ENCODE measurements around the gene ACSL4. TPM values are rescaled to one million over a fixed set of nuclear protein-coding genes. Genes with fewer than 3 reads are reported as not detected.
A peak's percentile ranks its signal among the peaks of the same experiment; 100 is the strongest.

Gene ACSL4
- total and polyA plus RNA-seq, 9 of the 15 experiments (the other 6 are each of a cell fraction or from before 2014, with no cell fraction given) = 9.8 to 35.1 (median 25.5) TPM

GRCh38 chrX:109622270-109622669 lies 110.8 kb downstream of the ACSL4 start:
- peak; percentile 39; the same call in 1 of the 2 replicates for TF ChIP-seq NFIC (IDR thresholded peaks at IDR 0.05)
- no peak for TF ChIP-seq RB1 (IDR thresholded peaks at IDR 0.05; ENCODE audit: low read depth)
- no peak overlapping the region for H2AFZ ChIP-seq (ENCODE audit: low read depth, low read length)
- in situ Hi-C loops (cut with MboI) (no loop called here), intact Hi-C loops (cut with micrococcal nuclease) (no loop called here)
- BruUV-seq (replicated peaks) = no TSS peak
- no peak overlapping the region for H3K27ac ChIP-seq (ENCODE audit: extremely low read depth, low read depth, low read length)
- no peak overlapping the region for H3K4me3 ChIP-seq
- no peaks in the 10 kb centered on the region for H3K36me3 ChIP-seq (ENCODE audit: control insufficient read depth, insufficient read depth, low read length)
- DNase-seq (ENCODE audit: extremely low read depth in 1 of 4, low spot score in 3 of 4) = peak in 1 of 4 experiments; percentile 8
- no peak overlapping the region for H3K9ac ChIP-seq (ENCODE audit: insufficient read depth in 1 of 2, low read depth in 2 of 2, low read length in 2 of 2)
- ChIA-PET POLR2A (interaction anchor here (1.5 kb wide), 1 partner anchor 9 kb away, joined by 3 read pairs; no protein-coding TSS in a partner anchor), CTCF (ENCODE audit: low intra/inter-chr PET ratio) (no interaction called here)
- no peaks in the 10 kb centered on the region for H3K9me1 ChIP-seq (ENCODE audit: control insufficient read depth, insufficient read depth, low read length)
- ATAC-seq = no peak
- no peaks in the 10 kb centered on the region for H3K27me3 ChIP-seq (ENCODE audit: control insufficient read depth in 2 of 2, insufficient read depth in 2 of 2, low read length in 2 of 2)
- no peaks in the 10 kb centered on the region for H3K79me2 ChIP-seq (ENCODE audit: control insufficient read depth, insufficient read depth, low read length)
- WGBS (ENCODE audit: insufficient coverage, low coverage, missing lambda C conversion rate) = 20% methylated on average over 2 of the region's 4 CpGs
- FAIRE-seq = no peak
- H3K9me3 ChIP-seq (replicated peaks; ENCODE audit: control insufficient read depth, insufficient read depth, low read depth, low read length) = peaks cover 1% of the 10 kb centered on the region; the same call in 1 of the 2 replicates
- no peak overlapping the region for H3K4me2 ChIP-seq (ENCODE audit: insufficient read depth, low read length)
- H3K4me1 ChIP-seq (replicated peaks in 1 of 2; ENCODE audit: control insufficient read depth in 2 of 2, insufficient read depth in 2 of 2, low read length in 2 of 2) = peaks cover 0 to 4% of the 10 kb centered on the region in 2 experiments; a peak in 4 of 5 replicates
- no peaks in the 10 kb centered on the region for H4K20me1 ChIP-seq (replicated peaks; ENCODE audit: control insufficient read depth, insufficient read depth, low read length)

GRCh38 chrX:109619771-109620170 lies 113.3 kb downstream of the ACSL4 start:
- no peak overlapping the region for H3K27ac ChIP-seq (ENCODE audit: extremely low read depth, low read depth, low read length)
- no TSS peak for BruUV-seq (replicated peaks)
- no peak overlapping the region for H3K4me2 ChIP-seq (ENCODE audit: insufficient read depth, low read length)
- H3K4me3 ChIP-seq = no peak overlapping the region
- no peaks in the 10 kb centered on the region for H4K20me1 ChIP-seq (replicated peaks; ENCODE audit: control insufficient read depth, insufficient read depth, low read length)
- H3K9me1 ChIP-seq (ENCODE audit: control insufficient read depth, insufficient read depth, low read length) = no peaks in the 10 kb centered on the region
- POLR2A ChIA-PET = no interaction called here
- no peaks in the 10 kb centered on the region for H3K4me1 ChIP-seq (replicated peaks in 1 of 2; ENCODE audit: control insufficient read depth in 2 of 2, insufficient read depth in 2 of 2, low read length in 2 of 2)
- WGBS (ENCODE audit: insufficient coverage, low coverage, missing lambda C conversion rate) = 0% methylated on average over 3 of the region's 3 CpGs
- no peaks in the 10 kb centered on the region for H3K36me3 ChIP-seq (ENCODE audit: control insufficient read depth, insufficient read depth, low read length)
- ATAC-seq = no peak
- FAIRE-seq = no peak
- intact Hi-C loops (cut with micrococcal nuclease) = no loop called here
- no peak overlapping the region for H2AFZ ChIP-seq (ENCODE audit: low read depth, low read length)
- in situ Hi-C loops (cut with MboI) = loop anchor here (10.0 kb wide), 1 partner anchor 115 kb away; no protein-coding TSS in a partner anchor
- DNase-seq (ENCODE audit: extremely low read depth in 1 of 4, low spot score in 3 of 4) = no peak
- no peak overlapping the region for H3K9ac ChIP-seq (ENCODE audit: insufficient read depth in 1 of 2, low read depth in 2 of 2, low read length in 2 of 2)
- CTCF ChIA-PET (ENCODE audit: low intra/inter-chr PET ratio) = no interaction called here
- no peaks in the 10 kb centered on the region for H3K79me2 ChIP-seq (ENCODE audit: control insufficient read depth, insufficient read depth, low read length)
- H3K9me3 ChIP-seq (replicated peaks; ENCODE audit: control insufficient read depth, insufficient read depth, low read depth, low read length) = no peaks in the 10 kb centered on the region
- no peaks in the 10 kb centered on the region for H3K27me3 ChIP-seq (ENCODE audit: control insufficient read depth in 2 of 2, insufficient read depth in 2 of 2, low read length in 2 of 2)
- no peak for TF ChIP-seq PTTG1 (tag; IDR thresholded peaks at IDR 0.05; ENCODE audit: low read depth)
- TF ChIP-seq ZNF436 (CRISPR knock-in tag; IDR thresholded peaks at IDR 0.05) = no peak
- TF ChIP-seq VEZF1 (CRISPR knock-in tag; IDR thresholded peaks at IDR 0.05) = no peak
- no peak for TF ChIP-seq ZNF274 (IDR thresholded peaks at IDR 0.05; ENCODE audit: borderline replicate concordance, low read depth, low read length)
- no peak for TF ChIP-seq SMAD4 (CRISPR knock-in tag; conservative IDR thresholded peaks at IDR 0.05)
- no peak for TF ChIP-seq KDM1A (IDR thresholded peaks at IDR 0.05)
- TF ChIP-seq ZNF395 (CRISPR knock-in tag; IDR thresholded peaks at IDR 0.05) = no peak
- no peak for TF ChIP-seq CBX1 (IDR thresholded peaks at IDR 0.05; ENCODE audit: low read depth)
- no peak for TF ChIP-seq ZFP36 (IDR thresholded peaks at IDR 0.05; ENCODE audit: low read depth, low read length, partially characterized antibody)
- TF ChIP-seq POLR2AphosphoS5 (IDR thresholded peaks at IDR 0.05; ENCODE audit: control insufficient read depth, insufficient read depth, low read depth, low read length) = no peak
- TF ChIP-seq MXI1 (IDR thresholded peaks at IDR 0.05; ENCODE audit: low read depth, low read length) = no peak
- no peak for TF ChIP-seq ETS2 (tag; IDR thresholded peaks at IDR 0.05; ENCODE audit: borderline replicate concordance, poor library complexity, severe bottlenecking)
- TF ChIP-seq KHSRP (IDR thresholded peaks at IDR 0.05) = no peak
